Parathyroid adenoma (tissue), 2 donors: ENCODE results near the gene SLC2A9.
"Not testable (repeated sequence)": the region's sequence is repeated elsewhere in the genome, so short reads cannot be mapped to it uniquely, and the experiment has no call there.

Experiments used
- H2AFZ ChIP-seq: fragments of 300-600 bp; sonication (generic); one replicate; pipeline ENCODE4 v1.7.0; 2017; ENCODE audit warnings: antibody characterized with exemption, mild to moderate bottlenecking
- H3K27ac ChIP-seq: fragments of 300-600 bp; sonication (generic); one replicate; pipeline ENCODE4 v1.7.0; 2017
- H3K27me3 ChIP-seq: fragments of 300-600 bp; sonication (generic); one replicate; pipeline ENCODE4 v1.7.0; 2017; ENCODE audit warnings: low read length; ENCODE audit not compliant: control insufficient read depth, insufficient read depth
- H3K36me3 ChIP-seq: fragments of 300-600 bp; sonication (generic); one replicate; pipeline ENCODE4 v1.7.0; 2017; ENCODE audit warnings: low read length; ENCODE audit not compliant: control insufficient read depth, insufficient read depth
- H3K4me1 ChIP-seq: fragments of 300-600 bp; sonication (generic); one replicate; pipeline ENCODE4 v1.7.0; 2017; ENCODE audit warnings: control low read depth
- H3K4me2 ChIP-seq: fragments of 300-600 bp; sonication (generic); one replicate; pipeline ENCODE4 v1.7.0; 2017; ENCODE audit warnings: low read length
- H3K4me3 ChIP-seq: fragments of 300-600 bp; sonication (generic); one replicate; pipeline ENCODE4 v1.7.0; 2017; ENCODE audit warnings: low read depth, low read length
- H3K79me2 ChIP-seq: fragments of 300-600 bp; sonication (generic); one replicate; pipeline ENCODE4 v1.7.0; 2017; ENCODE audit warnings: control low read depth
- H3K9ac ChIP-seq: fragments of 300-600 bp; sonication (generic); one replicate; pipeline ENCODE4 v1.7.0; 2017; ENCODE audit warnings: mild to moderate bottlenecking
- H3K9me3 ChIP-seq: fragments of 300-600 bp; sonication (generic); one replicate; pipeline ENCODE4 v1.7.0; 2017; ENCODE audit warnings: low read length; ENCODE audit not compliant: control insufficient read depth
- CTCF ChIP-seq: fragments of 300-600 bp; sonication (generic); IDR thresholded peaks from one replicate; pipeline ENCODE4 v1.7.0; 2017; ENCODE audit warnings: antibody characterized with exemption, mild to moderate bottlenecking
- donor health status: primary hyperparathyroidism.

Gene SLC2A9

GRCh38 chr4:9983211-9983610 is 38.1 kb downstream of the SLC2A9 start:
- no peak overlapping the region for H3K27ac ChIP-seq
- H3K9ac ChIP-seq, result no peak overlapping the region
- no peaks in the 10 kb centered on the region for H3K9me3 ChIP-seq
- no peak overlapping the region for H3K4me3 ChIP-seq
- no peak overlapping the region for H3K4me2 ChIP-seq
- no peaks in the 10 kb centered on the region for H3K79me2 ChIP-seq
- H3K36me3 ChIP-seq, result no peaks in the 10 kb centered on the region
- no peak overlapping the region for H2AFZ ChIP-seq
- no peaks in the 10 kb centered on the region for H3K4me1 ChIP-seq
- no peaks in the 10 kb centered on the region for H3K27me3 ChIP-seq
- no peak for TF ChIP-seq CTCF

GRCh38 chr4:9981899-9982298 is 39.4 kb downstream of the SLC2A9 start:
- not testable (repeated sequence) for H3K9me3 ChIP-seq, H3K4me1 ChIP-seq, H2AFZ ChIP-seq, H3K27me3 ChIP-seq, H3K9ac ChIP-seq, H3K79me2 ChIP-seq, H3K27ac ChIP-seq, H3K36me3 ChIP-seq, H3K4me2 ChIP-seq, H3K4me3 ChIP-seq

DNA sequence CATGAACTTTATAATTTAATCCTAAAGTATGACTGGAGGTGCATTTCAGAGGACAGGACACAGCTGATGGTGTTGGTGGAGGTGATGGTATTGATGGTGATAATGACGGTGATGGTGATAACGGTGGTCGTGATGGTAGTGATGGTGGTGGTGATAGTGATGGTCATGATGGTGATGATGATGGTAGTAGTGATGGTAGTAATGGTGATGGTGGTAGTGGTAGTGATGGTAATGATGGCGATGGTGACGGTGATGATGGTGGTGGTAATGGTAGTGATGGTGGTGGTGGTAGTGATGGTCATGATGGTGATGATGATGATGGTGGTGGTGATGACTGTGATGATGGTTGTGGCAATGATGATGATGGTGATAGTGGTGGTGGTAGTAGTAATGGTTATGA is 40.4 kb downstream of the SLC2A9 start:
- TF ChIP-seq CTCF, result no peak
- Histone ChIP-seq H3K36me3 (no peaks in the 10 kb centered on the region), H3K4me2 (no peak overlapping the region), H3K9ac (no peak overlapping the region), H2AFZ (no peak overlapping the region), H3K4me1 (no peaks in the 10 kb centered on the region), H3K27ac (no peak overlapping the region), H3K79me2 (no peaks in the 10 kb centered on the region), H3K27me3 (no peaks in the 10 kb centered on the region), H3K4me3 (no peak overlapping the region), H3K9me3 (no peaks in the 10 kb centered on the region)

GRCh38 chr4:9979101-9979701 is 42.1 kb downstream of the SLC2A9 start:
- Histone ChIP-seq H3K27me3 (no peaks in the 10 kb centered on the region), H2AFZ (no peak overlapping the region), H3K4me3 (no peak overlapping the region), H3K9me3 (no peaks in the 10 kb centered on the region), H3K9ac (no peak overlapping the region), H3K79me2 (no peaks in the 10 kb centered on the region), H3K4me2 (no peak overlapping the region), H3K4me1 (no peaks in the 10 kb centered on the region), H3K27ac (no peak overlapping the region), H3K36me3 (no peaks in the 10 kb centered on the region)
- no peak for TF ChIP-seq CTCF

DNA sequence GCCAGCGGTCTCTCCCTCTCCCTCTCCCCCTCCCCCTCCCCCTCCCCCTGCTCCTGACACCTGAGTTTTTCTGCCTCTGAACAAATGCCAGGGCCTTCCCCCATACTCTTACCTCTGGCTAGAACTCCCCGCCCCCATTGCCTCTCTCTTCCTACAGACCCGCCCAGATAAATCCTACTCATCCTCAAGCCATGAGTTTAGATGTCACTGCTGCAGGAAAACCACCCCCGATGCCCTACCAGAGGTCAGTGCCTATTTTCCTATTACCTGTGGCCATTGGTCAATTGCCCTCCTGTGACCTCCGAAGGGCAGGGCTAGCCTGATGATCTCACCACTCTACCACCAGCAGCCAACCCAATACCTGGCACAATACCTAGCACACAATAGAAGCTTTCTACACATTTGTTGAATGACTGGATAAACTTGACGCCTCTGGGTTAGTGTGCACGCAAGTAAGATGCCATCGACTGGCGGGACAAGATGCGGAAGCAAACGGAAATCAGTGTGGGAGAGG is 43.7 kb downstream of the SLC2A9 start:
- no peaks in the 10 kb centered on the region for H3K27me3 ChIP-seq
- H3K4me2 ChIP-seq, result no peak overlapping the region
- no peak overlapping the region for H3K9ac ChIP-seq
- no peaks in the 10 kb centered on the region for H3K9me3 ChIP-seq
- no peaks in the 10 kb centered on the region for H3K79me2 ChIP-seq
- H3K27ac ChIP-seq, result no peak overlapping the region
- no peak overlapping the region for H3K4me3 ChIP-seq
- TF ChIP-seq CTCF, result no peak
- no peak overlapping the region for H2AFZ ChIP-seq
- no peaks in the 10 kb centered on the region for H3K36me3 ChIP-seq
- H3K4me1 ChIP-seq, result no peaks in the 10 kb centered on the region
